GM12875 (cell line): ENCODE results near the gene SYNGR2.
A peak's percentile ranks its signal among the peaks of the same experiment; 100 is the strongest.

Source experiments
- H3K4me3 ChIP-seq: one replicate; pipeline ENCODE4 v1.5.1; 2011; ENCODE audit warnings: low read depth, low read length, control low read depth
- CTCF ChIP-seq: IDR thresholded peaks from 2 replicates; pipeline ENCODE4 v1.5.1; 2011; ENCODE audit warnings: low read depth, mild to moderate bottlenecking, control low read depth, inconsistent platforms, low read length, moderate library complexity, borderline replicate concordance; ENCODE audit not compliant: insufficient read depth

The SYNGR2 gene

DNA sequence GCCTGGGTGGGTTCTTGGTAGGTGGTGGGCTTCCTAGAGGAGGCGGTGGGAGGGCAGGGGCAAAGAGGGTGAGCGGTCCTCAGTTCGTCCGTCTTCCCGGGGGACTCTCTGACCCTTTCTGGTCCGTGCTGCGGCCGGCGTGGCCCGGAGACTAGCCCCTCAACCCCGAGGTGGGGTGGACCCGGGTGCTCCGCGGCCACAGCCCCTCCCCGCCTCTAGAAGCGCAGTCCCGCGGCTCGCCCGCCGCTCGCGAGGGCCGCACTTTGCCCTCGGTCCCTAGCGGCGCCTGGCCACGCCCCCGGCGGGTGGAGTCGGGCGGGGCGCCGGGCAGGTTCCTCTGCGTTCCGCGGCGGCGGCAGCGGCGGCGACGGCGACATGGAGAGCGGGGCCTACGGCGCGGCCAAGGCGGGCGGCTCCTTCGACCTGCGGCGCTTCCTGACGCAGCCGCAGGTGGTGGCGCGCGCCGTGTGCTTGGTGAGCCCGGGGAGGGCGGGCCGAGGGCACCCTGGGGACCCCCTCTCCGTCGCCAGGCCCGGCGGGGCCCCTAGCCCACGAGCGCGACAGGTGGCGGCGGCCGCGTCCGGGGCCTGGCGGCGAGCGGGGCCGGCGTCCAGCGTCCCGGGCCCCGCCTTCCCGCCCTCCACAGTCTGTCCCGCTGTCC lies at the start of gene SYNGR2:
Gene SYNGR2 (plus strand): TSS at position 340 of the 661 bp plus-strand sequence. CDS start 36 bp downstream, at position 376.
- TF ChIP-seq CTCF, result no peak
- peak within 1 kb of the TSS; percentile 63 for H3K4me3 ChIP-seq

GRCh38 chr17:78118801-78119241 lies 49.6 kb upstream of the SYNGR2 start:
- no peak for TF ChIP-seq CTCF
- no peak overlapping the region for H3K4me3 ChIP-seq

- TF ChIP-seq CTCF, result no peak
- no peak overlapping the region for H3K4me3 ChIP-seq
Measured at GRCh38 chr17:78120537-78120936, 47.8 kb upstream of the SYNGR2 start.

DNA sequence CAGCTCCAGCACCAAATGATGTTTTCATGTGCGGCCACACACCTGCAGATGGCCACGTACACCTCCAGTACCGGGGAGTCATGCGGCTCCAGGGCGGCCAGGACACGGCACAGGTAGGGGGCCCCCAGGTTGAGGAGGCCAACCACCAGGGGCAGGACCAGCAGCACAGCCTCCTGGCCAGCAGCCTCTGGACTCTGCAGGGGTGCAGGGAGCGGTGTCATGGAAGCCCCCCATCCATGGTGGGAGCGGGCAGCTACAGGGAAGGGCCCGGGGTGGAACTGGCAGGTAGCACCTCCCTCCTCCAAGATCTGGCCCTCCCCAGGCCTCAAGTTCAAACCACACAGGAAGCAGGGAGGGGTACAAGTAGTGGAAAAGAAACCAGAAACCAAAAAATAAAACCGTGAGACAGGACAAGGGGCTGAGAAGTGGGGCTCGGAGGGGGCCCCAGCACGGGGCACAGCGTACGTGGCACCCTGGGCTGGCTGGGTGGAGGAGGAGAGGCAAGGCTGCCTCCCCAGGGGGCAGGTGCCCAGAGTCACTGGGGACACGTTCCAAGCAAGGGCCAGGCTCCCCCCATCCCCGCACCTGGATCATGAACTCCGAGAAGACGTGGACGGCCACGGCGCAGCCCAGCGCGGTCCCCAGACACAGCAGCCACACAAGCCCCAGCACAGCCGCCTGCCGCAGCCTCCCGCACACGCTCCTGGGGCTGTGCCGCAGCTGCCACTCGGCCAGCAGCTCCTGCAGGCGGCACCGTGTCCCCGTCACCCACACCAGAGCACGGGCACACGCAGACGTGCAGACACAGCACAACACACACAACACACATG lies 47.2 kb upstream of the SYNGR2 start:
- no peak for TF ChIP-seq CTCF
- H3K4me3 ChIP-seq, result peak overlapping the region; percentile 41

GRCh38 chr17:78121801-78122215 lies 46.6 kb upstream of the SYNGR2 start:
- H3K4me3 ChIP-seq, result peak overlapping the region; percentile 41

GRCh38 chr17:78122216-78122930 lies 46.0 kb upstream of the SYNGR2 start:
- no peak for TF ChIP-seq CTCF
- H3K4me3 ChIP-seq, result peak overlapping the region; percentile 41

More at GRCh38 chr17:78121801-78122215, 46.6 kb upstream of the SYNGR2 start:
- TF ChIP-seq CTCF, result no peak
